ENCODE results near the gene SLC26A1. TPM values are rescaled to one million over a fixed set of nuclear protein-coding genes. Genes with fewer than 3 reads are reported as not detected.

SLC26A1 gene
- total RNA-seq, 1 donor from 2014 or later, result 2.6 TPM

DNA sequence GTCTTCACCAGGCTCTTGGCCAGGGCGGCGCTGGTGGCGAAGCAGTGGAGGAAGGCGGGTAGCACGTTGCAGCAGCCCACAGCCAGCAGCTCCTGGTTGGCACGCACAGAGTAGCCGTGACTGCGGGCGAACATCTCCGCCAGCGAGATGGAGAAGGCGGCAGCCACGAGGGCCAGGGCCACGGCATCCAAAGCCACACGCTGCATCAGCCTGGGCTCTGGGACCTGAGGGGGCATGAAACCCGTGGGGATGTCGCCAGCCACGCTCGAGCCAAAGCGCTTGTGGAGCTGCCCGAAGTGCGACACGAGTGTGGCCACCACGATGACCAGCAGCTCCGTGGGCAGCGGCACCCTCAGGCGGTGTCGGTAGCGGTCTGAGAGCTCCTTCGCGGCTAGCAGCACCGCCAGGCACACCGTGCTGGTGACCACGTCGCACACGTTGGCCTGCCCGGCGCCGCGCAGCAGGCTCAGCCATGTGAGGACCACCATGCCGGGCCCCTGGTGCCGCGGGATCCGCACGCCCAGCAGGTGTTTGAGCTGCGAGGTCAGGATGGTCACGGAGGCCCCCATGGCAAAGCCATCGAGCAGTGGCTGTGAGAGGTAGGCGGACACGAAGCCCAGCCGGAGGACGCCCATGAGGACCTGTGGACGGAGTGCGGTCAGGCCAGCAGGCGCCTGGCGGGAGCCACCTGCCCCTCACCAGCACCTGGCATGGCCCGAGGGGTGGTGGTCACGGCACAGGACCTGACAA, 3.3 kb downstream of the SLC26A1 start:
- H3K4me1 Mint-ChIP-seq (ENCODE audit: low read depth), result peaks cover 28% of the 10 kb centered on the region
- no peak overlapping the region for H3K4me3 Mint-ChIP-seq (ENCODE audit: low read depth)
- no peaks in the 10 kb centered on the region for H3K36me3 Mint-ChIP-seq (ENCODE audit: insufficient read depth)
- H3K27me3 Mint-ChIP-seq, result no peaks in the 10 kb centered on the region
- TF ChIP-seq CTCF (IDR thresholded peaks at IDR 0.05; ENCODE audit: unreplicated experiment), result no peak
- no peak for DNase-seq (ENCODE audit: low spot score, unreplicated experiment)
- H3K27ac Mint-ChIP-seq, result no peak overlapping the region
- H3K9me3 Mint-ChIP-seq (ENCODE audit: low read depth), result no peaks in the 10 kb centered on the region

GRCh38 chr4:988726-989721, 4.2 kb downstream of the SLC26A1 start:
- Mint-ChIP-seq H3K36me3 (ENCODE audit: insufficient read depth) (no peaks in the 10 kb centered on the region), H3K4me1 (ENCODE audit: low read depth) (peaks cover 31% of the 10 kb centered on the region), H3K4me3 (ENCODE audit: low read depth) (no peak overlapping the region), H3K27me3 (no peaks in the 10 kb centered on the region), H3K9me3 (ENCODE audit: low read depth) (no peaks in the 10 kb centered on the region), H3K27ac (no peak overlapping the region)
- DNase-seq (ENCODE audit: low spot score, unreplicated experiment), result no peak
- TF ChIP-seq CTCF (IDR thresholded peaks at IDR 0.05; ENCODE audit: unreplicated experiment), result no peak

DNA sequence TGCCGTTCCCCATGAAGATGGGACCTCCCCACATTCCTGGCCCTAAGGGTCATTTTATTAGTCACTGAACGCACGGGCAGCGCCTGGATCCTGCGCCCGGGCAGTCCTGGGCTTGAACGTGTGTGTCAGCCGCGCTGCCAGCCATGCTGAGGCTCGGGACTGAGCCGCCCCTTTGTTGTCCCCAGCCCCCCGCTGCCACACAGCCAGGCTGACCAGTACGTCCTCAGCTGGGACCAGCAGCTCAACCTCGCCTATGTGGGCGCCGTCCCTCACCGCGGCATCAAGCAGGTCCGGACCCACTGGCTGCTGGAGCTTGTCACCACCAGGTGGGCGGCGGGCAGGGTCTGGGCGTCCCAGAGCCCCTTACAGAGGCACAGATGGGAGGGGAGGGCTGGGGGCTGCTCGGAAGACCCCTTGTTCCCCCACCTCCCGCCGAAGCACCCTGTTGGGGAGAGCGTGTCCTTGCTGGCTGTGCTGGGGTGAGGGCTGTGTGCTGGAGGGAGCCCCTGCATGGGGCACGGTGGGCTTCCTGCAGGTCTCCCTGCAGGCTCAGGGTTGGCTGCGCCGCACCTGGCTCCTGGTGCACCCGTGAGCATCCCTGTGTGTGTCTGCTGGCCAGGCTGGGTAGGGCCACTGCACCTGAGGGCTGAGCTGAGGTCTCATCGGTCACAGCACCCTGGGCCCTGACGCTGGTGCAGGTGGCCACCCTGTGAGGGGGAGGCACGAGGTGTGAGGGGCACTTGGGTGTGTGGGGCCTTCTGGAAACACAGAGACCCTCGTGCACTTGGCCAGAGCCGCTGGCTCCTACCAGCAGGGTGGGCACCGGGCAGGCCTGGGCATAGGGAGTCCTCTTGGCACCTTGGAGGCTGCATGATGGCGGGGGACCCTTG, 5.3 kb downstream of the SLC26A1 start:
- peaks cover 26% of the 10 kb centered on the region for H3K4me1 Mint-ChIP-seq (ENCODE audit: low read depth)
- H3K4me3 Mint-ChIP-seq (ENCODE audit: low read depth), result peak overlapping the region; percentile 73
- no peak for TF ChIP-seq CTCF (IDR thresholded peaks at IDR 0.05; ENCODE audit: unreplicated experiment)
- no peak for DNase-seq (ENCODE audit: low spot score, unreplicated experiment)
- peak overlapping the region; percentile 5 for H3K27ac Mint-ChIP-seq
- H3K27me3 Mint-ChIP-seq, result no peaks in the 10 kb centered on the region
- H3K36me3 Mint-ChIP-seq (ENCODE audit: insufficient read depth), result no peaks in the 10 kb centered on the region
- H3K9me3 Mint-ChIP-seq (ENCODE audit: low read depth), result no peaks in the 10 kb centered on the region

DNA sequence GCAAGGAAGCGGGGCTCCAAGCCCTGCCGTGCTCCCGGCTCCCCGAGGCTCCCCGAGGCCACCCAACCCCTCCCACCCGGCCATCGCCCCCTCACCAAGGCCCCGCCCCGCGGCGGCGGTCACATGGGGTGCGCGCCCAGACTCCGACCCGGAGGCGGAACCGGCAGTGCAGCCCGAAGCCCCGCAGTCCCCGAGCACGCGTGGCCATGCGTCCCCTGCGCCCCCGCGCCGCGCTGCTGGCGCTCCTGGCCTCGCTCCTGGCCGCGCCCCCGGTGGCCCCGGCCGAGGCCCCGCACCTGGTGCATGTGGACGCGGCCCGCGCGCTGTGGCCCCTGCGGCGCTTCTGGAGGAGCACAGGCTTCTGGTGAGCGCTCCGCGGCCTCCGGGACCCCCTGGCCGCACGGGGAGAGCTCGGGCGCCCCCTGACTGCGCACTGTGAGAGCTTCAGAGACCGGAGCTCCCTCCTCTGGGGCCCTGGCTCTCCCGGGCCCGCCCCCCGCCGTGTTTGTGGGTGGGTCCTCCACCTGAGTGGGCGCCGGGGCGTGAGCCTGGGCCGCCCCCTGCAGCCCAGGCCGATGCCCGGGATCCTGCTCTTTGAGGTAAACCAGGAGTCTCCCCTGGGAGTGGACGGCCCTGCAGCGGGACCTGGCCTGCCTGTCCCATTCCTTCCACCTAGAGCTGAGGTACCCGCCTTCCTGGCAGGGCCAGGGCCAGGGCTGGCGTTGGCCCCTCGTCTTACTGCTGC, 6.2 kb downstream of the SLC26A1 start, which contains the start of gene IDUA:
IDUA (plus strand) TSS at position 166 of the 745 bp plus-strand sequence; CDS start at position 207, 41 bp downstream.
- H3K9me3 Mint-ChIP-seq (ENCODE audit: low read depth), result no peaks in the 10 kb centered on the region
- peak; percentile 80 for DNase-seq (ENCODE audit: low spot score, unreplicated experiment)
- peaks cover 18% of the 10 kb centered on the region for H3K4me1 Mint-ChIP-seq (ENCODE audit: low read depth)
- H3K27ac Mint-ChIP-seq, result peak within 1 kb of the TSS; percentile 91
- H3K4me3 Mint-ChIP-seq (ENCODE audit: low read depth), result peak within 1 kb of the TSS; percentile 92
- H3K27me3 Mint-ChIP-seq, result no peaks in the 10 kb centered on the region
- H3K36me3 Mint-ChIP-seq (ENCODE audit: insufficient read depth), result no peaks in the 10 kb centered on the region
- TF ChIP-seq CTCF (IDR thresholded peaks at IDR 0.05; ENCODE audit: unreplicated experiment), result peak; percentile 74

All from progenitor cell of endocrine pancreas (in vitro differentiated cells).